ENCODE data around the gene DIPK2B.

The DIPK2B gene, protein sequence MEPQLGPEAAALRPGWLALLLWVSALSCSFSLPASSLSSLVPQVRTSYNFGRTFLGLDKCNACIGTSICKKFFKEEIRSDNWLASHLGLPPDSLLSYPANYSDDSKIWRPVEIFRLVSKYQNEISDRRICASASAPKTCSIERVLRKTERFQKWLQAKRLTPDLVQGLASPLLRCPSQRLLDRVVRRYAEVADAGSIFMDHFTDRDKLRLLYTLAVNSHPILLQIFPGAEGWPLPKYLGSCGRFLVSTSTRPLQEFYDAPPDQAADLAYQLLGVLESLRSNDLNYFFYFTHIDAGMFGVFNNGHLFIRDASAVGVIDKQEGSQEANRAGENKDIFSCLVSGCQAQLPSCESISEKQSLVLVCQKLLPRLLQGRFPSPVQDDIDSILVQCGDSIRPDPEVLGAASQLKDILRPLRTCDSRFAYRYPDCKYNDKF

DNA sequence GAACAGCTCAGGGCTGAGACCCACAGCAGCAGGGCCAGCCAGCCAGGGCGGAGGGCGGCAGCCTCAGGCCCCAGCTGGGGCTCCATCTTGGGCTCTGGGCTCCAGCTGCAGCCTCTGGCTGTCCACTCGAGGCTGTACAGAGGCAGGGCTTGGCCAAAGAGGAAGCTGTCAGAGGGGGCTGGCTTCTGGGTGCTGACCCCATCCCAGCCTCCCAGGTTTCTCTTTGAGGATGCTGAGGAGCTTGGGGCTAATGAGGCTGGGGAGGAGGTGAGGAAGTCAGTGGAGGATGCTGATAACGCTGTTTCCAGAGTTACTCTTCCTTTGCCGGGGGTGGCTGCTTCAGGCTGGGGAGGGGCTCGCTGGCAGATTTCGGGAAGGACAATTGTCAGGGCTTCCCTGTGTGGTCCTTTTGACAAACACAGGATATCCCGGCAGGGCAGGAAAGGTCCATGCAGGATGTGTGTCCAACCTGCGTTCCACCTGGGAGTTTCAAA is at the start of gene DIPK2B:
DIPK2B (minus strand) TSS at position 136 of the 494 bp plus-strand sequence; CDS start at position 86, 50 bp downstream.
- no peak for DNase-seq (ENCODE audit: low read depth, low spot score)

DNA sequence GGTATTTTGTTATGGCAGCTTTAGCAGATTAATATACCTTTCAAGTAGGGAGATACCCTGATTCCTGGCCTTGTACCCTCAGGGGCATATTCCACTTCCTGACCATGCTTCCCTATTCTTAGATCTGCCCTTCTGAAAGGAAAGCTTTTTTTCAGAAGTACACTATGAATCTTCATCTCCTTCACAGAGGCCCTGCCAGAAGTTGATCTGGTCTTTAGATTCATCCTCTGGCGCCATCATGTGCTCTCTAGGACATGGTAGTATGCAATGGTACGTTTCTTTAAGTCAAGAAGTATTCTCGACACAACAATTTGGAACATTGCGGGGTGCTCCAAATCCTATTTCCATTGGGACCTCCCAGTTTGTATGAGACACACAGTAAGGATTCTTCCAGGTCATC is 39.6 kb upstream of the DIPK2B start:
- no peak for DNase-seq (ENCODE audit: low read depth, low spot score)

DNA sequence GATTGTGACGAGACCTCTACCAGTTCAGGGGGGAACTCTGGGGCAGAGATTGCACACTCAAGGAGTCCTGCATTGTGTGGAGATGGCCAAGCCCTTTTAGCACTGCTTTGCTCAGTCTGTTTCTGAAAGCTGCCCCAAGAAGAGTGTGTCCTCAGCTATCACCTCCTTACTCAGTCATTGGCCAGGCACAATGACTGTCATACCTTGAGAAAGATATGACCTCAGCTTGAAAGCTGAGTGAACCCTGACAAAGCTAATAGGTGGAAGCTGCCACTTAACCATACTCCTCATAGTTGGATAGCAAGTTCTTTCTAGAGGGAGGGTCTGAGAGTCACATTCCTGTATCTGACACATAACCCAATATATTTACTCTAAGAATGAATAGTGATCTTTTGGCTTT is 37.8 kb upstream of the DIPK2B start:
- no peak for DNase-seq (ENCODE audit: low read depth, low spot score)

DNA sequence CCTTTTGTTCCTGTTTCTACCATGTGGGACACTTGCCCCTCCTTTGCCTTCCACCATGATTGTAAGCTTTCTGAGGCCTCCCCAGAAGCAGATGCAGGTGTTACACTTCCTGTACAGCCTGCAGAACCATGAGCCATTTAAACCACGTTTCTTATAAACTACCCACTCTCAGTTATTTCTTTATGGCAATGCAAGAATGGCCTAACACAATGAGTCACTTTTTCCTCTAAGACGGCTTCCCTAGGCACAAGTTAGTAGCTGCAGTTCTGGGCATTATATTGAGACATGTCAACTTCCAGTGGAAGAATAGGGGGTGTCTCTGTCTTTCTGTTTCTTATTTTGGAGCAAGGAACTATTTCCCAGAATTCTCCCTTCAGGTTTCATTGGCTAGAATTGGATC is 32.9 kb upstream of the DIPK2B start:
- DNase-seq (ENCODE audit: low read depth, low spot score) = no peak

GRCh38 chrX:45232139-45232538 is 31.5 kb upstream of the DIPK2B start:
- no peak for DNase-seq (ENCODE audit: low read depth, low spot score)

GRCh38 chrX:45230410-45230809 is 29.7 kb upstream of the DIPK2B start:
- DNase-seq (ENCODE audit: low read depth, low spot score) = no peak

DNA sequence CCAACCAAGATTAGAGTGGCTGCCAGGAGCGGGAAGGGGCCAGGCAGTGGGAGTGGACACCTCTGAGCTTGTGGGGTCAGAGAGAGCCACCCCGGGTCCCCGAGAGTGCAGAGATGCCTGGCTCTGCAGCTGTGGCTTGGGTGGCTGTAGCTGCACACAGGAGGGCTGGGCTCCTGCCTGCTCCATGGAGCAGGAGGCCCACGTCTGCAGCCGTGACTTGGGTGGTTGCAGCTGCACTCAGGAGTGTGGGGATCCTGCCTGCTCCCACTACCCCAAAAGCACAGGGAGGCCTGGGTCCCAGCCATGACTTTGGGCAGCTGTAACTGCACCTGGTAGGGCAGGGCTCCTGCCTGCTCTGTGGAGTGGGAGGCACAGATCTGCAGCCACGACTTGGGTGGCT is 28.7 kb upstream of the DIPK2B start:
- no peak for DNase-seq (ENCODE audit: low read depth, low spot score)

- DNase-seq (ENCODE audit: low read depth, low spot score) = no peak
Observed at GRCh38 chrX:45228126-45228525, 27.4 kb upstream of the DIPK2B start.

DNA sequence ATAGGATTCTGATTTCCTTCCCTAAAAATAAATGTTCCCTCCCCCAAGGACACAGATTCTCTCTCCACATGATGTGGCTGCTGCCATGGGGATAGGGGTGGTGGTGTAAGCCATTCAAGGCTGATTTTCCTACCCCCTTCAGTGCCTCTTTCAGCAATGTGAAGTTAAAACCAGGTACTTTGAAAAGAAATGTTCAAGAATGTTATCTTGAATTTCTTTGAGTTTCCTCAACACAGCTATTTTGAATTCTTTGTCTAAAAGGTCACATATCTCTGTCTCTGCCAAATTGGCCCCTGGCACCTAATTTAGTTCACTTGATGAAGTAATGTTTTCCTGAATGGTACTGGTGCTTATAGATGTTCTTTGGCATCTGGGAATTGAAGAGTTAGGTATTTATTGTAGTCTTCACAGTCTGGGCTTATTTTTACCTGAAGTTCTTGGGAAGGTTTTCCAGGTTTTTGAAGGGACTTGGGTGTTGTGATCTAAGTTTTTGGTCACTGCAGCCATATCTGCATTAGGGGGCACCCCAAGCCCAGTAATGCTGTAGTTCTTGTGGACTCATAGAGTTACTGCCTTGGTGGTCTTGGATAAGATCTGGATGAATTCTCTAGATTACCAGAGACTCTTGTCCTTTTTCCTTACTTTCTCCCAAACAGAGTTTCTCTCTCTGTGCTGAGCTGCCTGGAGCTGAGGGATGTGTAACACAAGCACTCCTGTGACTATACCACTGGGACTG is 7.6 kb upstream of the DIPK2B start:
- no peak for DNase-seq (ENCODE audit: low read depth, low spot score)

DNA sequence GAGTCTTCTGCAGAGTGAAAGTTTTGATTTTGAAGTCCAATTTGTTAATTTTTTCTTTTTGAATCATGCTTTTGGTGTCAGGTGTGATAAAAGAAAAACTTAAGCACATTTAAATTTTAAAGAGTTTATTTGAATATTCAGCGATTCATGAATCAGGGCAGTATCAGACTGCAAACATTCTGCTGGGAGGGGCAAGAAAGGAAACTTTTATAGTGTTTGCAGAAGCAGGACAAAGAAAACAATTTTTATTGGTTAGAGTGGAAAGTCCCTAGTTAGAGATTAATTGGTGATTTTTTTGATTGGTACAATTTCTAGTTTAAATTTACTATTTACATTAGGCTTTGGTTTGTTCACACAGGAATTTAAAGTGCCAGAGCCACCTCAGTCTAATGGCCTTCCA is 1.5 kb upstream of the DIPK2B start:
- no peak for DNase-seq (ENCODE audit: low read depth, low spot score)

GRCh38 chrX:45198706-45199105 is 2.0 kb downstream of the DIPK2B start:
- DNase-seq (ENCODE audit: low read depth, low spot score) = no peak

- no peak for DNase-seq (ENCODE audit: low read depth, low spot score)
Observed at GRCh38 chrX:45198301-45198700, 2.4 kb downstream of the DIPK2B start.

GRCh38 chrX:45196701-45197100 is 4.0 kb downstream of the DIPK2B start:
- no peak for DNase-seq (ENCODE audit: low read depth, low spot score)

- DNase-seq (ENCODE audit: low read depth, low spot score) = no peak
Observed at GRCh38 chrX:45191820-45192409, 8.8 kb downstream of the DIPK2B start.

GRCh38 chrX:45191383-45191782 is 9.3 kb downstream of the DIPK2B start:
- no peak for DNase-seq (ENCODE audit: low read depth, low spot score)

DNA sequence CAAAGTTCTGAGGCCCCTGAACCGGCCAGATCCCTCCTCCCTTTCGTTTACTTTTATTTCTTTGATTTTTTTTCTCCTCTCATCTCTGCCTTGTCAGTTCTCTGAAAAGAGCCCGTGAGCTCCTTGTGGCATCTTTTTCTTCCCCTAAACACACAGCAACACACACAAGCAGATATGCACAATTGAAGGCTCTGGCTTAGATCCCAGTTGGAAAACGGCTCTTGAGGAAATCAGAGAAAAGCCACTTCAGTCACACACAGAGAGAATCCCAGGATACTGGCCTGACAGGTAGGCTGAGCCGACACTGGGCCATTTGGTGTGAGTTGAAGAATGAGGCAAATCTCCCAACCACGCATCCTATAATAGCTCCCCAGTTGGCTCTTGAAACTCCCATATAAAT is 12.9 kb downstream of the DIPK2B start:
- DNase-seq (ENCODE audit: low read depth, low spot score) = no peak

DNA sequence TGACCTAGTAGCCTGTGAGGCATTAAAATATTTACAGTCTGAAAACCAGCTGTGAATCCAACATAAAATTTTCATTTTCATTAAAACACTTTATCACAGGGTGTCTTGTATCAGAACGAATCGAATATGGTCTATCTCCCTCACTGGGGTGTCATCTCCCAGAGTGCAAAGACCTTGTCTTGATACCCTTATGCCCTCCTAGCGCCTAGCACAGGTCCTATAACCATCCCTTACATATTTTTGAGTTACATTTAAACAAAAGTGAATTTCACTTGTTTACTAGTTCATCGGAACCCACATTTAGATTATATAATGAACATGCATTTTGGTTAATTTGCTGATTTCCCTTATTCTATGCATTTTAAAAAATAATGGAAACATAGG is 14.0 kb downstream of the DIPK2B start:
- no peak for DNase-seq (ENCODE audit: low read depth, low spot score)

DNA sequence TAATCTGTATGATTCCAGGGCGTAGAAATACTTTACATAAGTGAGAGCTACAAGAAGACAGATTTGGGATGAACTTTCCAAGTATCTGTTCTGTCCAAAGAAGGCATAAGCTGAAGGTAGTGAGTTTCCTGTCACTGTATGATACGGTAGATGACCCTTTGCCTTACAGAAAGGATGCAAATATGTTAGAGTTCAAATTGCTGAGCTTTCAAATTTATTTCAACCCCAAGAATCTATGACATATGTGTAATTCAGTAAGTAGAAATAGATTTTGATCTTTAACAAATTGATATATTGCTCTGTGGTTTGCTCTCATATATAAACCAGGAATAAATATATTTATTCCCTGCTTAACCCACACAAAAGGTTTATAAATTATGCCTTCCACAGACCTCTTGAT is 16.5 kb downstream of the DIPK2B start:
- DNase-seq (ENCODE audit: low read depth, low spot score) = no peak

DNA sequence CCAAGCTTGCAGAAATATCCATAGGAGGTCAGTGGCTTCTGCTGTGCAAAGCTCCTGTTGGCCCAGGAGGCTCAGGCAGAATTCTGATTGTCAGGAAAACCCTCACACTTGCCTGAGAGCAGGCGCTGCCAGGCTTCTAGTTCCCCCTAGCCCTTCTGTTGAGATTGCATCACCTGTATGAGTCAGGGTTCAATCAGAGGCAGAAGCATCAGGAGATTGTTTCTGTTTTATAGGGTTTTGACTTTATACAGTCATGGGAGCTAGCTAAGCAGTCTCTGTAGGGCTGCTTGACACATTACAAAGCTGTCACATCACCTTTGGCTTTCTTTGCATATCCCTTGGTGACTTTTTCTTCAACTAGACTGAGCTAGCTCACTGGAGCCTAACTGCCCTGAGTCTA is 27.8 kb downstream of the DIPK2B start:
- DNase-seq (ENCODE audit: low read depth, low spot score) = no peak

DNA sequence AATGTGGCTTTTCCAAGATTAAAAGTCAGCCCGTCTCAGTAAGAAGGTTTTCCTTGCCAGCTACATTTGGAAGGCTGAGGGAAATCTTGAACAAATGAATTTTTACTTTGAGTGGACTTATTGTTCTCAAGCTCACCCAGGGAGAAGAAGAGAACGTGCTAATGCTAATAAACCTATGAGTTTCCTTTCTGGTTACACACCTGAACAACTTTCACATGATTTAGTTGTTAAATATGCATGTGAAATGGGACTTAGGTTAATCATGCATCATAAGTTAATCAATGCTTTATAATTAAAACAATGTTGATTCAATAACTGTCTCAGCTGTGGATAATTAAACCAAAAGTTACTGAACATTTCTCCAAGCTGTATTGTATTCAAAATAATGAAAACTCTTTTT is 33.9 kb downstream of the DIPK2B start:
- DNase-seq (ENCODE audit: low read depth, low spot score) = no peak

DNA sequence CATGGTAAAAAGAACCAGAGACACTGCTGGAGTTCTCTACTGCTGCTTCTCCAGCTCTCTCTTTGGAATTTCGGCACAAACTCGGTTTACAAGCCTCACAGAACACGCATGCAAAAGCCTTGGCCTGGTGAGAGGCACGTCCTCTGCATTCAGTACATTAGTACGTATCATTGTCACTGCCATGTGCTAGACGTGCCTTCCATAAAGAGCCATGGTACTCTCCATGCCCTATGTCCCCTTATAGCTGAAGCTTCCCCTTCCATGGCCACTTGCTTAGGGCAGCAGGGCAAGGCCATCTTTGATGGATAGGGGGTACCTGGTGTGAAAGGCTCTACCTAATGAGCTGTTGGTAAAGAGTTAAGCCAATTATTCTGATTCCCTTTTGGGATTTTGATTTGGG is 35.0 kb downstream of the DIPK2B start:
- no peak for DNase-seq (ENCODE audit: low read depth, low spot score)

DNA sequence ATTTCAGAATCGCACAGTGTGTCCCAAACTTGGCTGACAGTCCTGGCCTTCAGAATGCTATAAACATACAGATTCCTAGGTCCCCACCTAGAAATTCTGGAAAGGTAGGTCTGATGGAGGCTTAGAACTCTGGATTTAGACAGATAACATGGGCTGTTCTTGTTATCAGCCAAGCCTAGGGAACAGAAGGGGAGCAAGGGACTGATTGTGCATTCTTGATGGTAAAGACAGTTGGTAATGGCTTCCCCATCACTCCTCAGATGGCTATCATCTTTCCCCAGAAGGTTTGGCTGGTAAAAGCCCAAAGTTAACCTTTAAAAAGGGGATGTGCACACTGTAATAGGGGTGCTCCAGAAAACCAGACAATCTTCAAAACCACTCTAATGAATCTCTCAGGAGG is 35.7 kb downstream of the DIPK2B start:
- no peak for DNase-seq (ENCODE audit: low read depth, low spot score)

All from activated naive CD8-positive, alpha-beta T cell treated with anti-CD3 and anti-CD28 coated beads, Interleukin-2, amount 50 U/mL, for 16 hours (primary cell).